ENCODE results near the gene CLIC4.

CLIC4 gene

GRCh38 chr1:24862775-24863483 lies 117.7 kb downstream of the CLIC4 start:
- no peak for DNase-seq

- DNase-seq = no peak
Observed at GRCh38 chr1:24864370-24864777, 119.1 kb downstream of the CLIC4 start.

- no peak for DNase-seq
Observed at GRCh38 chr1:24865168-24865567, 119.9 kb downstream of the CLIC4 start.

- no peak for DNase-seq
Observed at GRCh38 chr1:24865587-24865986, 120.3 kb downstream of the CLIC4 start.

GRCh38 chr1:24866211-24867083 lies 121.2 kb downstream of the CLIC4 start:
- no peak for DNase-seq

- DNase-seq = no peak
Observed at GRCh38 chr1:24867084-24867870, 122.0 kb downstream of the CLIC4 start.

GRCh38 chr1:24868016-24868875 lies 123.0 kb downstream of the CLIC4 start:
- DNase-seq = no peak

- DNase-seq = no peak
Observed at GRCh38 chr1:24870551-24871195, 125.4 kb downstream of the CLIC4 start.

GRCh38 chr1:24871306-24871901 lies 126.2 kb downstream of the CLIC4 start:
- DNase-seq = no peak

- no peak for DNase-seq
Observed at GRCh38 chr1:24872061-24872850, 127.0 kb downstream of the CLIC4 start.

GRCh38 chr1:24873148-24873547 lies 127.9 kb downstream of the CLIC4 start:
- DNase-seq = no peak

GRCh38 chr1:24874056-24874455 lies 128.8 kb downstream of the CLIC4 start:
- no peak for DNase-seq

GRCh38 chr1:24874611-24875234 lies 129.5 kb downstream of the CLIC4 start:
- no peak for DNase-seq

- DNase-seq = no peak
Observed at GRCh38 chr1:24875257-24875656, 130.0 kb downstream of the CLIC4 start.

- DNase-seq = no peak
Observed at GRCh38 chr1:24875991-24876506, 130.8 kb downstream of the CLIC4 start.

- DNase-seq = no peak
Observed at GRCh38 chr1:24878045-24878444, 132.8 kb downstream of the CLIC4 start.

GRCh38 chr1:24878775-24879742 lies 133.8 kb downstream of the CLIC4 start:
- no peak for DNase-seq

GRCh38 chr1:24881034-24881433 lies 135.8 kb downstream of the CLIC4 start:
- no peak for DNase-seq

- no peak for DNase-seq
Observed at GRCh38 chr1:24884751-24885150, 139.5 kb downstream of the CLIC4 start.
